GM19372 (cell line): ENCODE data around the gene SOX12.

Experiments used
- ATAC-seq: cut with Tn5 transposase; IDR thresholded peaks from one replicate; pipeline ENCODE4 v1.9.1; 2021; ENCODE audit warnings: mild to moderate bottlenecking, low read depth, moderate library complexity; ENCODE audit not compliant: unreplicated experiment

SOX12 gene

GRCh38 chr20:300345-300990 lies 24.9 kb upstream of the SOX12 start:
- no peak for ATAC-seq

- no peak for ATAC-seq
Measured at GRCh38 chr20:301886-302848, 23.2 kb upstream of the SOX12 start.

GRCh38 chr20:305745-306144 lies 19.6 kb upstream of the SOX12 start:
- no peak for ATAC-seq

GRCh38 chr20:308427-309038 lies 16.8 kb upstream of the SOX12 start:
- ATAC-seq: no peak

GRCh38 chr20:309306-309840 lies 16.0 kb upstream of the SOX12 start:
- no peak for ATAC-seq

- peak; percentile 100 for ATAC-seq
Measured at GRCh38 chr20:309841-310644, 15.3 kb upstream of the SOX12 start.

- no peak for ATAC-seq
Measured at GRCh38 chr20:310645-311044, 14.7 kb upstream of the SOX12 start.

- no peak for ATAC-seq
Measured at GRCh38 chr20:311609-312008, 13.7 kb upstream of the SOX12 start.

GRCh38 chr20:312067-312466 lies 13.3 kb upstream of the SOX12 start:
- ATAC-seq: no peak

- ATAC-seq: no peak
Measured at GRCh38 chr20:312866-313265, 12.5 kb upstream of the SOX12 start.

- no peak for ATAC-seq
Measured at GRCh38 chr20:313402-313801, 11.9 kb upstream of the SOX12 start.

GRCh38 chr20:313948-314347 lies 11.4 kb upstream of the SOX12 start:
- no peak for ATAC-seq

- no peak for ATAC-seq
Measured at GRCh38 chr20:316316-317068, 8.9 kb upstream of the SOX12 start.

- ATAC-seq: peak; percentile 41
Measured at GRCh38 chr20:324177-325044, 941 bp upstream of the SOX12 start.

- ATAC-seq: peak; percentile 12
Measured at GRCh38 chr20:325889-326644, 715 bp downstream of the SOX12 start.

- no peak for ATAC-seq
Measured at GRCh38 chr20:326645-327185, 1.4 kb downstream of the SOX12 start.

- no peak for ATAC-seq
Measured at GRCh38 chr20:327186-328026, 2.1 kb downstream of the SOX12 start.
